A673 (cell line): ENCODE data around the gene TICRR. TPM values are rescaled to one million over a fixed set of nuclear protein-coding genes. Genes with fewer than 3 reads are reported as not detected.

ENCODE experiments used
- BruUV-seq: library from RNA; stranded (reverse); fragments of 400-500 nt; replicated peaks from 2 replicates; lab custom pipeline; 2021; lab: Mats Ljungman, UMichigan
- CTCF ChIA-PET: fragments of 300-600 bp; sonication (Branson Sonifier 250); formaldehyde crosslinking; loops from one replicate; lab custom pipeline; 2022; ENCODE audit warnings: antibody characterized with exemption; lab: Charles Lee
- POLR2A ChIA-PET: fragments of 300-600 bp; sonication (Branson Sonifier 250); formaldehyde crosslinking; loops from one replicate; lab custom pipeline; 2022; ENCODE audit warnings: antibody characterized with exemption; ENCODE audit not compliant: low non-redundant PET; lab: Charles Lee
- DNase-seq: peaks from one replicate; pipeline ENCODE4 v3.0.0-alpha.2; 2015; ENCODE audit warnings: low spot score
- H3K27ac ChIP-seq: fragments of 200-600 bp; sonication (generic); 2 replicates; pipeline ENCODE4 v1.5.1; 2016; ENCODE audit warnings: mixed run types, low read depth, mild to moderate bottlenecking, mixed read lengths, antibody characterized with exemption, low read length; ENCODE audit not compliant: poor library complexity, severe bottlenecking
- H3K27me3 ChIP-seq: fragments of 200-600 bp; sonication (generic); replicated peaks from 2 replicates; pipeline ENCODE4 v1.6.1; 2017; ENCODE audit warnings: mixed run types, low read depth, mild to moderate bottlenecking, mixed read lengths, antibody characterized with exemption, low read length; ENCODE audit not compliant: insufficient read depth, poor library complexity
- H3K36me3 ChIP-seq: fragments of 200-600 bp; sonication (generic); 2 replicates; pipeline ENCODE4 v1.6.1; 2016; ENCODE audit warnings: mixed run types, mild to moderate bottlenecking, mixed read lengths, antibody characterized with exemption, low read length; ENCODE audit not compliant: insufficient read depth, poor library complexity, severe bottlenecking
- H3K4me1 ChIP-seq: fragments of 200-600 bp; sonication (generic); 2 replicates; pipeline ENCODE4 v1.6.1; 2017; ENCODE audit warnings: mixed run types, mild to moderate bottlenecking, mixed read lengths, antibody characterized with exemption, low read length; ENCODE audit not compliant: insufficient read depth, poor library complexity, severe bottlenecking
- H3K4me3 ChIP-seq: fragments of 200-600 bp; sonication (generic); 2 replicates; pipeline ENCODE4 v1.5.1; 2016; ENCODE audit warnings: low read depth, mixed run types, mild to moderate bottlenecking, mixed read lengths, low read length; ENCODE audit not compliant: poor library complexity, severe bottlenecking
- H3K9me3 ChIP-seq: fragments of 200-600 bp; sonication (generic); 2 replicates; pipeline ENCODE4 v1.6.1; 2016; ENCODE audit warnings: mixed run types, low read depth, mild to moderate bottlenecking, mixed read lengths, antibody characterized with exemption, low read length; ENCODE audit not compliant: poor library complexity, severe bottlenecking
- EZH2 ChIP-seq: fragments of 200-600 bp; sonication (generic); IDR thresholded peaks from 2 replicates; pipeline ENCODE4 v1.6.1; 2017; ENCODE audit warnings: borderline replicate concordance, low read depth, mild to moderate bottlenecking, mixed read lengths, antibody characterized with exemption, low read length; ENCODE audit not compliant: poor library complexity, severe bottlenecking
- intact Hi-C: fragments of 100-400 bp; cut with micrococcal nuclease; formaldehyde crosslinking; loops from one replicate; pipeline ENCODE4 v1.10.0; 2022; ENCODE audit not compliant: unreplicated experiment
- total RNA-seq: library from RNA; stranded (reverse); gene quantifications from 2 replicates; pipeline ENCODE4 v1.2.3, GENCODE V29; 2021
- TF ChIP-seq, protein P1 (sequence below): fragments of 300-800, 200-600 bp; sonication (generic); conservative IDR thresholded peaks from 2 replicates; pipeline ENCODE4 v1.5.1; 2017; ENCODE audit warnings: low read depth, mild to moderate bottlenecking, antibody characterized with exemption, low read length, moderate library complexity, mixed read lengths

Gene TICRR
- total RNA-seq, 1 experiment from 2014 or later = 56.5 TPM

- H3K4me3 ChIP-seq = no peak overlapping the region
- H3K36me3 ChIP-seq = no peaks in the 10 kb centered on the region
- H3K4me1 ChIP-seq = no peaks in the 10 kb centered on the region
- no peaks in the 10 kb centered on the region for H3K9me3 ChIP-seq
- no peak for TF ChIP-seq EZH2
- TF ChIP-seq, protein P1, sequence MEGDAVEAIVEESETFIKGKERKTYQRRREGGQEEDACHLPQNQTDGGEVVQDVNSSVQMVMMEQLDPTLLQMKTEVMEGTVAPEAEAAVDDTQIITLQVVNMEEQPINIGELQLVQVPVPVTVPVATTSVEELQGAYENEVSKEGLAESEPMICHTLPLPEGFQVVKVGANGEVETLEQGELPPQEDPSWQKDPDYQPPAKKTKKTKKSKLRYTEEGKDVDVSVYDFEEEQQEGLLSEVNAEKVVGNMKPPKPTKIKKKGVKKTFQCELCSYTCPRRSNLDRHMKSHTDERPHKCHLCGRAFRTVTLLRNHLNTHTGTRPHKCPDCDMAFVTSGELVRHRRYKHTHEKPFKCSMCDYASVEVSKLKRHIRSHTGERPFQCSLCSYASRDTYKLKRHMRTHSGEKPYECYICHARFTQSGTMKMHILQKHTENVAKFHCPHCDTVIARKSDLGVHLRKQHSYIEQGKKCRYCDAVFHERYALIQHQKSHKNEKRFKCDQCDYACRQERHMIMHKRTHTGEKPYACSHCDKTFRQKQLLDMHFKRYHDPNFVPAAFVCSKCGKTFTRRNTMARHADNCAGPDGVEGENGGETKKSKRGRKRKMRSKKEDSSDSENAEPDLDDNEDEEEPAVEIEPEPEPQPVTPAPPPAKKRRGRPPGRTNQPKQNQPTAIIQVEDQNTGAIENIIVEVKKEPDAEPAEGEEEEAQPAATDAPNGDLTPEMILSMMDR = no peak
- H3K27ac ChIP-seq = no peak overlapping the region
- DNase-seq = no peak
- intact Hi-C loops = no loop called here
- H3K27me3 ChIP-seq = no peaks in the 10 kb centered on the region
- no TSS peak for BruUV-seq
- CTCF ChIA-PET = no interaction called here
- POLR2A ChIA-PET = no interaction called here
These were observed 74.4 kb downstream of the TICRR start for GRCh38 chr15:89649716-89650115.

- intact Hi-C loops = no loop called here
- ChIA-PET CTCF (no interaction called here), POLR2A (no interaction called here)
- no peaks in the 10 kb centered on the region for H3K9me3 ChIP-seq
- H3K27ac ChIP-seq = no peak overlapping the region
- BruUV-seq = no TSS peak
- DNase-seq = no peak
- H3K27me3 ChIP-seq = no peaks in the 10 kb centered on the region
- H3K4me1 ChIP-seq = no peaks in the 10 kb centered on the region
- no peak overlapping the region for H3K4me3 ChIP-seq
- TF ChIP-seq, protein P1 = no peak
- TF ChIP-seq EZH2 = no peak
- no peaks in the 10 kb centered on the region for H3K36me3 ChIP-seq
These were observed 76.9 kb downstream of the TICRR start for GRCh38 chr15:89652131-89652530.

DNA sequence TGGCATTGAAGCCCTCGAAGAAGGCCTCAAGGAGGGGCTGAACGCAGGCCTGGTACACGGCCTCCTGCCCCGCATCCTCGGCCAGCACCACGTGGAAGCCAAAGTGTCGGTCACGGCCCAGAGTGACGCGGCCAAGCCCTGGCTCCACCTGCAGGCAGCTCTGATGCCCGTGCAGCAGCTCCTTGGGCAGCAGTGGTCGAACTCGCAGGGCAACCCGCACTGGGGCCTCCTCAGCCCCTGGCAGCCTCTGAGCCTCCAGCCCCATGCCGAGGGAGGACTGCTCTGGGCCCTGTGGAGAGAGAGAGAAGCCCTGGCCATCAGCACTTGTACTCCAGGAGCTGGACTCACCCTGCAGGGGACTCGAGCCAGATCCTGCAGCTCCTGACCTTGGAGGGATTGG, 77.4 kb downstream of the TICRR start:
- CTCF ChIA-PET = no interaction called here
- Histone ChIP-seq H3K27me3 (no peaks in the 10 kb centered on the region), H3K4me1 (no peaks in the 10 kb centered on the region), H3K4me3 (no peak overlapping the region), H3K9me3 (no peaks in the 10 kb centered on the region), H3K36me3 (no peaks in the 10 kb centered on the region), H3K27ac (no peak overlapping the region)
- POLR2A ChIA-PET = no interaction called here
- intact Hi-C loops = no loop called here
- TF ChIP-seq, protein P1 = no peak
- TF ChIP-seq EZH2 = no peak
- no peak for DNase-seq
- BruUV-seq = no TSS peak
